NCI-H2227 treated with DMSO at 0.1 percent for 48 hours (cell line): Measurements from ENCODE around the gene CYP51A1.
"Not testable (repeated sequence)": the region's sequence is repeated elsewhere in the genome, so short reads cannot be mapped to it uniquely, and the experiment has no call there.

Experiments used
- DNase-seq: peaks from one replicate; lab custom pipeline; 2025; lab: John Stamatoyannopoulos, UW

CYP51A1 gene

DNA sequence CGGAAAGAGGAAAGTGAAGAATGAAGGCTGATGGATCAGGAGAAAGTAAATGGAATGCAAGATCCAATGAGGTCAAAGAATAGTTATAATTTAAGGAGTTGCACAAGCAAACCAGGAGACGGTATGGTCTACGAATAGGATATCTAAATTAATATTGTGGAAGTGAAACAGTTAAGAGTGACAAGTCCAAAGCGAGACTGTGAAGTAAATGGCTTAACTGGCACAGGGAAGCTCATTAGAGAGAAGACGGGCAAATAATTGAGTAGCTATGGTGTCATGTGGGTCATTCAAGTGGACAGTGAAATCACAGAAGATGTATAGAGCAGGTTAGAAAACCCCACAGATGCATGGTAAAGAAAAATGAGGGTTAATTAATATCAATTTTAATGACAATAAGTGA, 3.2 kb downstream of the CYP51A1 start:
- DNase-seq, result no peak

DNA sequence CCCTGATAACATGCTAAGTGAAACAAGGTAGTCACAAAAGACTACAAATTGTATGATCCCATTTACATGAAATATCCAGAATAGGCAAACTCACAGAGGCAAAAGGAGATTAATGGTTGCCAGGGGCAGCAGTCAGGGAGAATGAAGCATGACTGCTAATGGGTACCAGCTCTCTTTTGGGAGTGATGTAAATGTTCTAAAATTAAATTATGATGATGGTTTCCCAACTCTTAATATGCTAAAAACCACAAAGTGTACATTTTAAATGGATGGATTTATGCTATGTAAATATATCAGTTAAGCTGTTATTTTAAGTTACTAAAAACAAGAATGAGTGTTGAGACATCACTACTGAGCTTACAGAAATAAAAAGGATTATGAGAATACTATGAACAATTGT, 12.6 kb downstream of the CYP51A1 start:
- DNase-seq, result no peak

DNA sequence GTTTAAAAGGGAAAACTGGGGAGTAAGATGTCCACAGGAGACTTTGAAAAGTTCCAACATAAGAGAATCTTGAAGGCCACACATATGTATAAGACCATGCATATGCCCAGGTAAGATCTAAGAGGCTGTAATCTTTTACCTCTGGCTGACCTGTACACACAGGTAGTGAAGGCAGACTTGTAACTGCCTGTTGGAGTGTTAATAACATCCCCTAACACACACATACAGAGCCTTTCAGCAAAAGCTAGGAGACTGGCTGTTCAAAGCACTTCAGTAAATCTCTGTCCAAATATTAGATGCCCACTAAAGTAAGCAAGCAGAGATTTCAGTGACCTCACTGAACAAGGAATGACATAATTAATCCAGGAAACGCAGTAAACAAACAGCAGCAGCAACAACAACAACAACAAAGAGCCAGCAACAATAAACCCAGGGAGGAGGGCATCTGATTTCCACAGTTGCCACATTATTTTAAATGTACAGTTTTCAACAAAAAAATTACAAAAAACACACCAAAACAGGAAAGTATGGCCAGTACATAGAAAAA, 15.0 kb downstream of the CYP51A1 start:
- DNase-seq, result no peak

DNA sequence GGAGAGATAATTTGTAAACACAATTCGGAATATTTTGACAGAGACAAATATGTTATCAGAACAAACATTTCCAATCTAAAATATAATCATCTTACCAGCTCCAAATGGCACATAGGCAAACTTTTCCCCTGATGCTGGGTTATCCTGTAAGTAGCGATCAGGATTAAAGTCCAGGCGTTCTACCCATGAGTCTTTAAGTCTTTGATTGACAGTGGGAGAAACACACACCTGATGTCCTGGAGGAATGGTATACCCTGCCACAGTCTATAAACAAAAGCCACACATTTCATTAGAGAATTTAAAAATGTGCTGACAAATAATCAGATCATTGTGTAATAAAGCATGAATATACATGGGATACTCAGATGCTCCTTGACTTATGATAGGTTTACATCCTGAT, 17.3 kb downstream of the CYP51A1 start:
- DNase-seq, result no peak

DNA sequence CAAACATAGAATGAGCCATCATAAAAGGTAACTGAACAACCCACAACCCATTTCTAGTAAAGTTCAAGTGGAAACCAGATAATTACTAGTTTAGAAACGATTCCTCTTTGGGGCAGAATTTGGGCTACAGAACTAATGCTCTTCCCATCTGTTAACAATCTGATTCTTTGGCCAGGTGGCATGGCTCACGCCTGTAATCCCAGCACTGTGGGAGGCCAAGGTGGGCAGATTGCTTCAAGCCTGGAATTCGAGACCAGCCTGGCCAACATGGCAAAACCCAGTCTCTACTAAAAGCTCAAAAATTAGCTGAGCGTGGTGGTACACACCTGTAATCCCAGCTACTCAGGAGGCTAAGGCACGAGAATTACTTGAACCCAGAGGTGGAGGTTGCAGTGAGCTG, 18.5 kb downstream of the CYP51A1 start:
- no peak for DNase-seq

DNA sequence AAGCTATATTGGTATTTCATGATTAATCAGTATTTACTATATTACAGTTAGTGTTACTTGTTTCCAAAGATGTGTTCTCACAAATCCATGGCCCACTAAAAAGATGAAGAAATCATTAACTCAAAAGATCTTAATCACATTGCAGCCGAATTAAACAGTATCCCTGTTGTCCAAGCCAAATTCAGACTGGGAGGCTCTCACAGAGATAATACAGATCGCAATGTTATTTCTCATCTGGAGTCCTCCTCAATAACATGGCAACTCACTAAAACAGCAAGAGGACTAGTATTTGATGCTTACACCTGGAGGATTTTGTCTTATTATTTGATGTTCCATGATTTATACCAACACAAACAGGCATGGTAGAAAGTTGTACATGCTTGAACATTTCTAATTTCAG, 23.4 kb downstream of the CYP51A1 start:
- no peak for DNase-seq

DNA sequence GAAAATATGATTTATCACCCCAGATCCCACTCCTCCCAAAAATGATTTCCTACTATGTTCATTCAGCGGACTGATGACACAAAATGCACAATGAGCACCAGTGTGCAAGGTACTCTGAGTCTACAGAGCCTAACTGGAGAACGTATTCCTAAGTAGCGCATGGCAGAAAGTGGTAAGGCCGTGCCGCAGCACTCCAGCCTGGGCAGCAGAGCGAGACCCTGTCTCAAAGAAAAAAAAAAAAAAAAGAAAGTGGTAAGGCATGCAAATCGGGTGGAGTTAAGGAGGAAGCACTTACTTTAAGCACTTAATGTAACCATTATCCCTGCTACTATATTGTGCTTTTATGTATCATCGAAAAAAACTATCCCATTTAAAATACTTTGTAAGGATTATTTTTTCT, 25.5 kb downstream of the CYP51A1 start:
- DNase-seq, result no peak

DNA sequence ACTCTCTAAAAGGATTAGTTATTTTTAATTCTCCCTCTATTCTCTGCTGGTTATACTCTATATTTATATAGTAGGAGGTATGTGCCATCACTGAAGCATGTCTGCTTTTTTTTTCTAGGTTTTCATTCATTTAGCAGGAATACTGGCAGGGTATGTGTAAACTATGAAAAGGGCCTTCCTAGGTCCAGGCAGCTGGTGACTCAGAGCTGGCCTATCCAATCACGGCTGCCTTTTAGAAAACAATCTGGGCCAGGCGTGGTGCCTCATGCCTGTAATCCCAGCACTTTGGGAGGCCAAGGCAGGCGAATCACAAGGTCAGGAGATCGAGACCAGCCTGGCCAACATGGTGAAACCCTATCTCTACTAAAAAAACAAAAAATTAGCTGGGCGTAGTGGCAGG, 31.4 kb downstream of the CYP51A1 start:
- not testable (repeated sequence) for DNase-seq

DNA sequence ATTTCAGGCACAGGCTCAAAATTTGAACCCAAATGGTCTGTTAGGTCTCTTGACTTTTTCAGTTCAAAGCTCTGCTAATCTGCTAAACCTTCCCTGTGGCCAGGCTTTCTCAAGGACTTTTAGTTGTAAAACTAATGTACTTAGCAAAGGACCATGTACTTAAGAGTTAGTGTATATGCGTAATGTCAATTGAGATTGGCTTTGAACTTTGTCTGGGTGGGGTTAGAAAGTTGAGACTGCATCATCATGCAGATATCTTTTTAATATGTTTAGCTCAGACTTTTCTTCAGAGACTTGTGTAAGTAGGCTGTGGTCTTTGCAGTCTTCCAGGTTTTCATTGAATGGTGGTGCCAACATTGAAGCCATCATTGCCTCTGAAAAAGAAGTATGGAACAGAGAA, 33.7 kb downstream of the CYP51A1 start:
- no peak for DNase-seq

DNA sequence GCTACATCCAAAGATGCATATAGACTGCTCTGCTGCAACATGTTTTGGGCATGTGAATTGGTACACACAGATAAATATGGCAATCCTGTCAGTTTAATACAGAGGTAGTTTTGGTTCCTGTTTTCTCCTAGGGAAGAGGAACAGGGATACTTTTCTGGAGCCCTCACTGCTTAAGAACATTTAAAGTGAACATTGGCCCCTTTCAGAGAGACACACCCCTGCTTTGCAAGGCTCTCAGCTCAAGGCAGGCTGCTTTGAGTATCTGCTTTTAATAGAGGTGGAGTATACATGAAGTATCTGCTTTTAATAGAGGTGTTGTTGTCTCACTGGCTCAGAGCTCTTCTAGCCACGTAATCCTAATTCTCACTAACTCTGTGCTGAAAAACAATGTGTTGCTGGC, 38.9 kb downstream of the CYP51A1 start:
- DNase-seq, result no peak

DNA sequence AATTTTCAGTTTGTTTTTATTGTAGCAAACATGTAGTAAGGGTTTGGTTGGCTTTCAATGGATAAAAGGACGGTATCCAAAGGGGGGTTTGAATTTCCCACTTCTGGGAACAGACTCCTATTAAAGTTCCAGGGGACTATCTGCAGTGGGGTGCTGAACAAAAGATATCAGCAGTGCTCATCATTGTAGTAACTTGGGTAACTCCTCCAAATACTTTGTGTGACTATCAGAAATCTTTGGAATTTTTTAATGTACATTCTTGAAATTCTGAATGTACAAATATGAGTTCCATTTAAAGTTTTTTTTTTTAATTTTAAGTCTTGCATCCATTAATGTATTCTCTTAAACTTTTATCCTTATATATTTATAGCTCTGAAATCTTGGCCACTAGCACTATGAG, 42.1 kb downstream of the CYP51A1 start:
- no peak for DNase-seq

DNA sequence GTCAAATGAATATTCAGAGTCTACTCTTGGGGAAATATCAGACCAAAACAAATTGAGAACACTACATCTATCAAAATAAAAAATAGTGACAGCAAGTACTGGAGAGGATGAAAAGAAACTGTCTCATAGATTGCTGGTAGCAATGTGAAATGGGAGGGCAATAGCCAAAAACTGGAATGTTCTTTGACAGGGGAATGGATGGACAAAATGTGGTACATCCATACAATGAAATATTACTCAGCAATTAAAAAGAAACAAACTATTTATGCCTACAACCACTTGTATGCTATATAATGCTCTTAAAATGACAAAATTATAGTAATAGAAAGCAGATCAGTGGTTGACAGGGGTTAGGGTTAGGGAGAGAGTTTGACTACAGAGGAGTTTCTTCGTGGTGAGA, 46.0 kb downstream of the CYP51A1 start:
- DNase-seq, result no peak

DNA sequence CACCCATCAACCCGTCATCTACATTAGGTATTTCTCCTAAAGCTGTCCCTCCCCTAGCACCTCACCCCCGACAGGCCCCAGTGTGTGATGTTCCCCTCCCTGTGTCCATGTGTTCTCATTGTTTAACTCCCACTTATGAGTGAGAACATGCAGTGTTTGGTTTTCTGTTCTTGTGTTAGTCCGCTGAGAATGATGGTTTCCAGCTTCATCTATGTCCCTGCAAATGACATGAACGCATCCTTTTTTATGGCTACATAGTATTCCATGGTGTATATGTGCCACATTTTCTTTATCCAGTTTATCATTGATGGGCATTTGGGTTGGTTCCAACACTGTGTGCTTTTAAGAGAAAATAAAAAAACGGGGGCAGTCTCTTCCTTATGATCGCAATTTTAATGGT, 50.4 kb downstream of the CYP51A1 start:
- not testable (repeated sequence) for DNase-seq

DNA sequence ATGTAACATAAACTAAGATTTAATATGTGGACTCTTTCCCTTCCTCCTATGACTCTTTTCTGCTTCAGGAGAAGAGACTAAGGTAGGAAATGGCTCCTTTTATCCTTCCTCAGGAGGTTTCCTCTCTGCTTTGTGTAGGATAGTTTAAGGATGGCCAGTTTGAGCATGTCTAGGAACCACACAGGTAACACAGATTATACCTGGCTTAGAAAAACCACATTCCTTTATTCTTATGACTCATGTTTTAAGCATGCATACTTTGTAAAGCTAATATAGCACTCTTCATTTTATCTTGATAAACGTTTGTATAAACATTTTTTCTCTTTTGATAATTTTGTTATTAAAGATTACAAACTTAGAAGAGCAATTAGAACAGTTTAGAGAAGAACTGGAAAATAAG, 57.8 kb downstream of the CYP51A1 start:
- no peak for DNase-seq

DNA sequence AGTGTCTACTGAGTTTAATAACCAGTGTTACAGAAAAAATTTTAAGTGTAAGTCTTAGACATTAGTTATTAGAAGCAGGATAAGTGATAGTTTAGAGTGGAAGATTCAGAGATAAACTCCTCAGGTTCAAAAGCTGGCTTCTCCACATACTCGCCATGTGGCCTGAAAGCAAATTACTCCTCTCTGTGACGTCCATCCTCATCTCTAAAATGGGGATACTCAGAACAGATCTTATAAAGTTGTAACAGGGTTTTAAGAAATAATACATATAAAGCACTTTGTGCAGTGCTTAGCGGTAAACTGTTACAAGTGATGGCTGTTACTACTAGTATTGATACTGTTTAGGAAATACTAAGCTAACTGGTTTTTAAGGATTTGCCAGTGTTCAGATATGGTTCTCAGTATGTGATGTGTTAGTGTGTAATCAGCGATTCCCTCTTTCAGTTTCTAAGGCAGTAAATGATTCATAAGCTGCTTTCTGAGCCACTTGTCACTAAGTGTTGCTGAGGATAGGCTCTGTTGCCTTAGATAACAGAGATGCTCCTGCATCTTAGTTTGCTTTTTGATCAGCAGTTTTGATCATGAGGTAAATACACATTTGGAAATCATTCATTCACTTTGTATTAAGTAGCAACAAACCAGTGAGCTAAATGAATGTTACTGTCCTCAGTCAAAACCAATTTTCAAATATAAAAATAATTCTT, 58.7 kb downstream of the CYP51A1 start:
- no peak for DNase-seq

DNA sequence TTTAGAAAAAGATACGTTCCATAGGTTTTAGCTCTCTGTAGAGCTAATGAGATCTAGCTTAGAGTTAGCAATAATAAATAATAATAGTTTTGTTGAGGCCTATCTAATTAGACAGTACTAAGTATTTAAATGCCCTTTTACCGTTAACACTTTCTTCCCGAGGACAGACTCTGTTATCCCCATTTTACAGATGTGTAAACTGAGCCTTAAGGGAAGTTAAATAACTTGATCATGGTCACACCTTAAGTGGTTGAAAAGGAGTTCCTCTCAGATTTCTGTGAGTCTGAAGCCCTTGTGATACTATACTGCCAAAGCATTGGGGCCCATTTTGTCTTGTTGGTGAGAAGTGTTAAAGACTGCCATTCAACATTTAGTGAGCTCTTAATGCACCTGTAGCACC, 61.6 kb downstream of the CYP51A1 start:
- DNase-seq, result no peak

DNA sequence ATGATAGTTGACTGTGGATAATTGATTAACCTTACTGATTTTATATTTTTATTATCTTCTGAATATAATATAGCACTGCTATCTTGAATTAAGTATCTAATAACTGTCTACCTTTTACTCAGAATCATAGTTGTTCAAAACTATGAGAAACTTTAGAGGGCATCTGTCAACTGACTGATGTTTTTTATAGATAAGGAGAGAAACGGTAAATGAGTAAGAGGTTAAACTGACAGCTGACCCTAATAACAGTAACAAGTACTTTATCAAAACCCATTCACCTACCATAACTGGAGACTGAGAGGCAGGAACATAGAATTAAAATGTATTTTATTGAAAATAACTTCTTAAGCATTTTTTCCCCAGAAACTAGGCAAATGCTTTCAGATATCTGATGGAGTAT, 62.2 kb downstream of the CYP51A1 start:
- no peak for DNase-seq

DNA sequence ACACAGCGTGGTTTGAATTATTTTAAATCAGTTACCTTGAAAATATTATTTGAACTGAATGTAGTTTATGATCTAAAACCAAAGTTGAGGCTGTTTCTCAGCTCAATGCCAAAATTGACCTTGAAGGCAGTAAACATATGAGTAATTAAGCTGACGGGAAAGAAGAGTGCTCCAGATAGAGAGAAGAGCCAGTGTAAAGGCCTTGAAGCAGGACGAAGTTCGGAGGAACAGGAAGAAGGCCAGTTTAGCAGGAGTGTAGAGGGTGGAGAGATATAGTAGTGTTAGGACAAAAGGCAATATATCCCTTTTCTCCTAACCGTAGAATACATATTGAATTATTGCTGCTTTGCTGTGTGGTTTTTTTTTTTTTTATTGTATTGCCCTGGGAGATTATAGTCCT, 63.2 kb downstream of the CYP51A1 start:
- DNase-seq, result no peak

DNA sequence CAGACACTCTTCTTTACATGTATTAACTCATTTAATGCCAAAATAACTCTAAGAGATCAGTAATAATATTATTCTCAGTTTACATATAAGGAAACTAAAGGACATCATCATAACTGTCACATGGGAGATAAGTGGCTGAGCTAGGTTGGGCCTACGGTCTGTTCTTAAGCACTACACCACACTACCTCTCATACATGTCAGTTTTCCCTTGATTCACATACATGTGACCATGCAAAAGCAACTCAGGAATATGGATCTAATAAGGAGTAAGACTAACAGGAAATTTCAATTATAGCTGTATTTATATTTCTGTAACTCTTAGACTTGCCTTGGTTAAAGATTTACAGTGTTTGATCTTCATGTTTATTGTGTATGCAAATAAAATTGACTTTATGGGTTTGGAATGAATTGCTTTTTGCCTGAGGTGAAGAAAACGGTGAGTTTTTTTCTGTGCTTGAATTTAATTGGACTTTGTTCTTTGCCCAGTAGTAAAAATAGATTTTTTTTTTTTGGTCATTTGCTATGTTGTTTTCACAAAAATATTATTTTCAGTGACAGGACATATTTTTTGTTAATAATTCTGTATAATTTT, 69.7 kb downstream of the CYP51A1 start:
- no peak for DNase-seq
